Stomach (tissue), 4 donors: Measurements from ENCODE around the gene KCNIP4.

Source experiments
- CTCF ChIP-seq, 7 experiments: fragments of 450-650 bp in 4 of 7; fragments of 200-600 bp in 3 of 7; sonication (generic) in 3 of 7; IDR thresholded peaks; one replicate each; pipeline ENCODE4 v1.5.1; 2016 to 2019; ENCODE audit warnings: antibody characterized with exemption in 7 of 7, control low read depth in 2 of 7, mild to moderate bottlenecking in 1 of 7
- EP300 ChIP-seq: sonication (generic); formaldehyde crosslinking; IDR thresholded peaks from one replicate; pipeline ENCODE4 v1.6.1; 2017; ENCODE audit warnings: antibody characterized with exemption
- POLR2A ChIP-seq, 4 donors: fragments of 450-650 bp; IDR thresholded peaks; one replicate each; pipeline ENCODE4 v1.6.1; 2016; ENCODE audit warnings: antibody characterized with exemption in 4 of 4, control low read depth in 2 of 4, mild to moderate bottlenecking in 1 of 4, moderate library complexity in 1 of 4

GRCh38 chr4:21077967-21078366 is 870.6 kb downstream of the KCNIP4 start:
- TF ChIP-seq CTCF (IDR thresholded peaks at IDR 0.05), result no peak
- TF ChIP-seq POLR2A (IDR thresholded peaks at IDR 0.05), result no peak
- no peak for TF ChIP-seq EP300
